MM.1S (cell line): ENCODE measurements around the gene OLFM1.
A peak's percentile ranks its signal among the peaks of the same experiment; 100 is the strongest.

Source experiments
- DNase-seq: peaks from one replicate; pipeline ENCODE4 v3.0.0-alpha.2; 2015
- H2AFZ ChIP-seq: fragments of 300-600 bp; sonication (generic); 2 replicates; pipeline ENCODE4 v1.6.0; 2016; ENCODE audit warnings: antibody characterized with exemption, low read length
- H3F3A ChIP-seq: fragments of 300-600 bp; sonication (generic); 2 replicates; pipeline ENCODE4 v1.6.1; 2016; ENCODE audit warnings: mild to moderate bottlenecking, antibody characterized with exemption, low read length, moderate library complexity, mixed read lengths; ENCODE audit not compliant: insufficient read depth
- H3K27ac ChIP-seq: fragments of 300-600 bp; sonication (generic); 2 replicates; pipeline ENCODE4 v1.5.1; 2016; ENCODE audit warnings: mild to moderate bottlenecking, low read length
- H3K27me3 ChIP-seq: fragments of 300-600 bp; sonication (generic); replicated peaks from 2 replicates; pipeline ENCODE4 v1.6.0; 2016; ENCODE audit warnings: low read length; ENCODE audit not compliant: insufficient read depth
- H3K36me3 ChIP-seq: fragments of 300-600 bp; sonication (generic); replicated peaks from 2 replicates; pipeline ENCODE4 v1.6.1; 2016; ENCODE audit warnings: mild to moderate bottlenecking, low read length, mixed read lengths; ENCODE audit not compliant: insufficient read depth
- H3K4me1 ChIP-seq: fragments of 300-600 bp; sonication (generic); 2 replicates; pipeline ENCODE4 v1.6.1; 2016; ENCODE audit warnings: low read length, mixed read lengths
- H3K4me2 ChIP-seq: fragments of 300-600 bp; sonication (generic); 2 replicates; pipeline ENCODE4 v1.6.0; 2016; ENCODE audit warnings: low read depth, low read length
- H3K4me3 ChIP-seq: fragments of 300-600 bp; sonication (generic); 2 replicates; pipeline ENCODE4 v1.5.1; 2016; ENCODE audit warnings: low read length, mixed read lengths
- H3K79me2 ChIP-seq: fragments of 300-600 bp; sonication (generic); 2 replicates; pipeline ENCODE4 v1.6.1; 2016; ENCODE audit warnings: mixed run types, low read length, mixed read lengths
- H3K9ac ChIP-seq: fragments of 300-600 bp; sonication (generic); 2 replicates; pipeline ENCODE4 v1.6.1; 2016; ENCODE audit warnings: low read length, mixed read lengths
- H3K9me2 ChIP-seq: fragments of 300-600 bp; sonication (generic); replicated peaks from 2 replicates; pipeline ENCODE4 v1.6.1; 2016; ENCODE audit warnings: mild to moderate bottlenecking, low read length, mixed read lengths; ENCODE audit not compliant: insufficient read depth
- H3K9me3 ChIP-seq: fragments of 300-600 bp; sonication (generic); replicated peaks from 2 replicates; pipeline ENCODE4 v1.6.1; 2016; ENCODE audit warnings: mild to moderate bottlenecking, low read length, mixed read lengths; ENCODE audit not compliant: insufficient read depth
- H4K20me1 ChIP-seq: fragments of 300-600 bp; sonication (generic); 2 replicates; pipeline ENCODE4 v1.6.1; 2016; ENCODE audit warnings: mild to moderate bottlenecking, low read length, moderate library complexity, mixed read lengths; ENCODE audit not compliant: insufficient read depth
- EZH2 ChIP-seq: fragments of 300-600 bp; sonication (generic); optimal IDR thresholded peaks from 2 replicates; pipeline ENCODE3; 2017; ENCODE audit warnings: low read depth, mild to moderate bottlenecking, antibody characterized with exemption, low read length, mixed read lengths
- EZH2phosphoT487 ChIP-seq: fragments of 300-600 bp; sonication (generic); IDR thresholded peaks from 2 replicates; pipeline ENCODE4 v1.6.1; 2018; ENCODE audit warnings: antibody characterized with exemption, low read length
- TF ChIP-seq, protein P1 (sequence below): fragments of 300-600 bp; sonication (generic); IDR thresholded peaks from 2 replicates; pipeline ENCODE4 v1.5.1; 2016; ENCODE audit warnings: antibody characterized with exemption, low read length, mixed read lengths

Gene OLFM1

DNA sequence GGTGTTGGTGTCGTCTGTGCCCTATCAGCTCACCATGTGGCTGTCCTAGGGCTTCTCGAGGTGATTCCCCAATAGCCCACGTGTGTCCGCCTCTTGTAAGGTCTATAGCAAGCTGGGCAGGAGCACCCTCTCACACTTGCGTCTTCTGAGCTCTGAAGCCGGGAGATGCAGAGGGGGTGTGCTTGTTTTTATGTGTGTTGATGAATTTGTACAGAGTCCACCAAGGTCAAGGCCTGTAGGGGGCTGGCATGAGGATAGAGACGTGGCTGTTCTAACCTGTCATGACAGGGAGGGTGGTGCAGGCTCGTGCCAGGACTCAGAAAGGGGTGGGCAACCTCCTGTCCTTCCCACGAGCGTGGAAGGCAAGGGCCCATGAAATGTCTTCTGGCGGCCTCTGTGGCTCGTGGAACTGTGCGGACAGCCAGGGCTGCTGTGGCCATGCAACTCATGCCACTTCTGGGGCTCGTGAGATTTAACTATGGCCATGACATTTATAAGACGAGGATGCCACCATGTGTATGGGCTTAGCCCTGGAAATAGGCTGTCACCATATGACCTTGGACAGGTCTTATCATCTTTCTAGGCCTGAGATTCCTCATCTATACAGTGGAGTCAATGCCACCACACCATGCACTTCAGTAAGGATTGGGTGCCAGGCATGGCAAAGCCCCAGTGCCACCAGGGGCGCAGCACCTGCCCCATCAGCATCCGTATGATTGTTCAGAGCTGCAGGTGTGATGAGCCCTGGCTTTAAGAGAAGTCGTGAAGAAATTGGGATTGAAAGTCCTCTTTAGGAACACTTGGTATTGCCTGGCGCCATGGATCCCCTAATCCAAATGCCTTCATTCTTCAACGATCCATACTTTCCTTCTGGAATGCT lies 2.3 kb upstream of the OLFM1 start:
- no peak overlapping the region for H3K4me3 ChIP-seq
- no peak for DNase-seq
- no peak overlapping the region for H3K9ac ChIP-seq
- no peaks in the 10 kb centered on the region for H3K9me2 ChIP-seq
- no peak overlapping the region for H2AFZ ChIP-seq
- H3K27me3 ChIP-seq: peaks cover 86% of the 10 kb centered on the region
- H3K4me1 ChIP-seq: no peaks in the 10 kb centered on the region
- no peaks in the 10 kb centered on the region for H3K79me2 ChIP-seq
- no peaks in the 10 kb centered on the region for H3F3A ChIP-seq
- H3K4me2 ChIP-seq: no peak overlapping the region
- H3K36me3 ChIP-seq: no peaks in the 10 kb centered on the region
- no peak overlapping the region for H3K27ac ChIP-seq
- no peaks in the 10 kb centered on the region for H4K20me1 ChIP-seq
- TF ChIP-seq EZH2phosphoT487 (no peak), EZH2 (no peak)
- TF ChIP-seq, protein P1, sequence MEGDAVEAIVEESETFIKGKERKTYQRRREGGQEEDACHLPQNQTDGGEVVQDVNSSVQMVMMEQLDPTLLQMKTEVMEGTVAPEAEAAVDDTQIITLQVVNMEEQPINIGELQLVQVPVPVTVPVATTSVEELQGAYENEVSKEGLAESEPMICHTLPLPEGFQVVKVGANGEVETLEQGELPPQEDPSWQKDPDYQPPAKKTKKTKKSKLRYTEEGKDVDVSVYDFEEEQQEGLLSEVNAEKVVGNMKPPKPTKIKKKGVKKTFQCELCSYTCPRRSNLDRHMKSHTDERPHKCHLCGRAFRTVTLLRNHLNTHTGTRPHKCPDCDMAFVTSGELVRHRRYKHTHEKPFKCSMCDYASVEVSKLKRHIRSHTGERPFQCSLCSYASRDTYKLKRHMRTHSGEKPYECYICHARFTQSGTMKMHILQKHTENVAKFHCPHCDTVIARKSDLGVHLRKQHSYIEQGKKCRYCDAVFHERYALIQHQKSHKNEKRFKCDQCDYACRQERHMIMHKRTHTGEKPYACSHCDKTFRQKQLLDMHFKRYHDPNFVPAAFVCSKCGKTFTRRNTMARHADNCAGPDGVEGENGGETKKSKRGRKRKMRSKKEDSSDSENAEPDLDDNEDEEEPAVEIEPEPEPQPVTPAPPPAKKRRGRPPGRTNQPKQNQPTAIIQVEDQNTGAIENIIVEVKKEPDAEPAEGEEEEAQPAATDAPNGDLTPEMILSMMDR: no peak
- H3K9me3 ChIP-seq: no peaks in the 10 kb centered on the region

DNA sequence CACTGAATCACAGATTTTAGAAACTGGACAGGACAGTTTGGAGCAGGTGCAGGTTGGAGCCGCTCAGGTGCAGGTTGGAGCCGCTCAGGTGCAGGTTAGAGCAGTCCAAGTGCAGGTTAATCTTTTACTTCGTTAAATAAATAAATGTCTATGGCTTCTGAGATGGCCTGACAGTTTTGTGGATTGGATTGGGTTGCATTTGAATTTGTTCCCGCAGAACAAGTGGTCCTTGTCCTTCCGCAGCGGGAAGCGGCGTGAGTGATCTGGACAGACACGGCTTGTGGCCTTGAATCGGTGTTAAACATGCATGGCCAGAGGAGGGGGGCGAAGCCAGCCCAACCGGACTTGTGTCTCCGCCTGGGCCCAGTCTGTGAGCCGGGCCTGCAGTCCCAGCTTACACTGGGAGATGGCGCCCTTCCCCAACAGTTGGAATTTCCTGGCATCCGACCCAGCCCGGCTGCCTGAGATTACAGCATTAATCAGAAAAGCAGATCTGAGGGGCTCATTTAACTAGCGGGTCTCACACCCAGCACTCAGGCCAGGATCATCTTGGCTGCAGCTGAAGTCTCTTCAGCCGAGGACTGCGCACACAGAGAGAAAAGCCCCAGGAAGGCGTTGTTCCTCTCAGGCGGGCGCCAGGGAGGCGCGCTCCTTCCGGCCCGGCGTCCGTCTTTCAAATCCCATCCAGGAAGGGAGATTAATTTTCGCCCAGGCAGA lies 1.5 kb upstream of the OLFM1 start:
- no peaks in the 10 kb centered on the region for H4K20me1 ChIP-seq
- H3K9me3 ChIP-seq: no peaks in the 10 kb centered on the region
- H2AFZ ChIP-seq: no peak overlapping the region
- no peaks in the 10 kb centered on the region for H3K9me2 ChIP-seq
- H3K9ac ChIP-seq: no peak overlapping the region
- no peak overlapping the region for H3K27ac ChIP-seq
- no peak overlapping the region for H3K4me2 ChIP-seq
- DNase-seq: peak; percentile 13
- H3K79me2 ChIP-seq: no peaks in the 10 kb centered on the region
- H3K4me3 ChIP-seq: no peak overlapping the region
- no peaks in the 10 kb centered on the region for H3F3A ChIP-seq
- H3K36me3 ChIP-seq: no peaks in the 10 kb centered on the region
- TF ChIP-seq EZH2: no peak
- TF ChIP-seq, protein P1: peak; percentile 54
- H3K4me1 ChIP-seq: no peaks in the 10 kb centered on the region
- H3K27me3 ChIP-seq: peaks cover 79% of the 10 kb centered on the region

DNA sequence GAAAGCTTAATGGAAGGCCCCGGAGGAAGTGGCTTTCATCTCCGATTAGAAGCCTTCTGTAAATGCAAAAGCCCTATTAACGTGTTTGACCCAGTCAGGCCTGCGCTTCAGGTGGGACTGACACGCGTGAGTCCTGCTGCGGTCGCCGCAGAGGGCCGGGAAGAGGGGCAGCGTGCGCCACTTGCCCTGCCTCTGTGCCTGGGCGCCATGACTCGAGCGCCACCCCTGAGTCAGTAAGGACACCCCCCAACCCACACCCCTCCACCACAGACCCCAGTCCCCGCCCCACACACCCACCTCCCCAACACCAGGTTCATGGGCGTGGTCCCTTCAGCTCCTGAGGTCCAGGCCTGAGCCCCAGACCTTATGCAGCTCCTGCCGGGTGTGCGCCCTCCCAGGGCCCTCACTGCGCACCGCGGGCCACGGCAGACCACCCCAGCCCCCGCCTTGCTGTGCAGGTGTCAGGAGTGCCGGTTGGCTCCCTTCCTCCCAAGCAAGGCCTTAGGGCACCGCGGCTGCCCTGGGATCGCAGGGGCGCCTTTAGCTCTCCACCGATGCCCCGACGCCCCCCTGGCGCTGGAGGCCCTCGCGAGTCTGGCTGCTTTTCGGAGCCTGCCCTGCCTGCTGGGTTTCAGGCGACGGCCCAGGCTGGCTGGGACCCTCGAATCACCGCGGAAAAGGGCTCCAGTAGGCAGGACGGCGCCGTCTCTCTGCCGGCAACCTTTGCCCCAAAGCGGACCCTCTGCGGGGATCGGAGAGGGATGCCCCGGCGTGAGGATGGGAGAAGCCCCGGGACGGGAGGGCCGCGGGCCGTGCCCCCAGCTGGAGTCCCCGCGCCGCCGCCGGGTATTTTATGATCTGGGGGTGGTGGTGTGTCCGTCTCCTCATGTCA lies 625 bp upstream of the OLFM1 start:
- H3K9ac ChIP-seq: no peak overlapping the region
- no peak overlapping the region for H3K4me2 ChIP-seq
- peaks cover 72% of the 10 kb centered on the region for H3K27me3 ChIP-seq
- no peak overlapping the region for H3K27ac ChIP-seq
- no peak overlapping the region for H2AFZ ChIP-seq
- no peaks in the 10 kb centered on the region for H4K20me1 ChIP-seq
- H3K9me2 ChIP-seq: no peaks in the 10 kb centered on the region
- H3F3A ChIP-seq: no peaks in the 10 kb centered on the region
- H3K79me2 ChIP-seq: no peaks in the 10 kb centered on the region
- no peaks in the 10 kb centered on the region for H3K9me3 ChIP-seq
- no peaks in the 10 kb centered on the region for H3K36me3 ChIP-seq
- no peak overlapping the region for H3K4me3 ChIP-seq
- H3K4me1 ChIP-seq: no peaks in the 10 kb centered on the region
- no peak for DNase-seq
- TF ChIP-seq, protein P1: no peak
- TF ChIP-seq EZH2 (no peak), EZH2phosphoT487 (no peak)
